ENCODE results near the gene SLC27A4.
A peak's percentile ranks its signal among the peaks of the same experiment; 100 is the strongest.

Gene SLC27A4

DNA sequence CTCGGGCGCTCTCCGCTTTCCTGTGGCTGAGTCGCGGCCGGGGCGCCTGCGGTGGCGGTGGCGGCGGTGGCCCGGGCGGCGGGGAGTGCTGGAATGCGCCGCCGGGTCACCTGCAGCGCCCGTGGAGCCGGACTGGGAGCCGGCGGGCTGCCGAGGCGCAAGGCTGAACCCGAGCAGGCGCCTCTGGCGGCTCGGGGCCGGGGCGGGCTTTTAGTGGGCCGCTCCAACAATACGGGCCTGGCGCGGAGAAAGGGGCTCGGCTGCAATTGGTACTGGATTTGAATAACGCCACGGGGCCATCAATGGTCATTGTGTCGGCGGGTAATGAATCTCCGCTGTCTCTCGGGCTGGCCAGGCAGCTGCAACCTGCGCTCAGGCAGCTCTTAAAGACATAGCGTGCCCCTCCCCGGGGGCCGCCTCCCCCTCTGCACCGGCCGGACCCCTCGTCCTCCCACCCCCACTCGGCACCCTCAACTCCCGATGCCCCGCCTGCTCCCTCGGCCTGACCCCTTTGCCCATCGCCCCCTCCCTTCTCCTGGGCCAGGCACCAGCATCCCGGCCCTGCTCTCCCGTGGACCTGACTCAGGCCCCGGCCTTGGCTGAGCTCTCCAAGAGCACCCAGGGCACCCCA, 52.9 kb downstream of the SLC27A4 start:
- DNase-seq = no peak

- DNase-seq = no peak
Measured at GRCh38 chr9:128393970-128394369, 53.6 kb downstream of the SLC27A4 start.

GRCh38 chr9:128394379-128395168, 54.2 kb downstream of the SLC27A4 start:
- DNase-seq = peak; percentile 15

GRCh38 chr9:128396970-128397613, 56.8 kb downstream of the SLC27A4 start:
- no peak for DNase-seq

GRCh38 chr9:128397831-128398230, 57.5 kb downstream of the SLC27A4 start:
- DNase-seq = no peak

- no peak for DNase-seq
Measured at GRCh38 chr9:128399861-128400260, 59.5 kb downstream of the SLC27A4 start.

DNA sequence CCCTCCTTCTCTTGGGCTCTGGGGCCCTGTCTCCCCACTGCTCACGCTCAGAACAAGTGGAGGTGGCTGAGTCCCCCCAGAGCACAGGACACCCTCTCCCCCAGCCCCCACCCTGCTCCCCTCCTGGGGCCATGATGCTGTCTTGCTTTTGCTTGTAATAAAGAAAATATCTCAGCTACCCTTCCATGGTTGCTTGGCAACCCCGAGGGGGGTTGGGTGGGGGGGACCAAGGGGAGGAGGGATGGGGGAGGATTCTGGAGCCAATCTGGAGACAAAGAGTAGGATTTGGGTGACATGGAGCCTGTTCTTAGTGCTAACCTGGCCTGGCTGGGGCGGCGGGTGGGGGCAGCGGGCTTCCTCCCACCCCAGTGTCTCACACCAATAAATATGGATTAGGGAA, 64.2 kb downstream of the SLC27A4 start:
- no peak for DNase-seq

GRCh38 chr9:128405077-128405779, 64.9 kb downstream of the SLC27A4 start:
- no peak for DNase-seq

GRCh38 chr9:128405780-128406171, 65.4 kb downstream of the SLC27A4 start:
- no peak for DNase-seq

DNA sequence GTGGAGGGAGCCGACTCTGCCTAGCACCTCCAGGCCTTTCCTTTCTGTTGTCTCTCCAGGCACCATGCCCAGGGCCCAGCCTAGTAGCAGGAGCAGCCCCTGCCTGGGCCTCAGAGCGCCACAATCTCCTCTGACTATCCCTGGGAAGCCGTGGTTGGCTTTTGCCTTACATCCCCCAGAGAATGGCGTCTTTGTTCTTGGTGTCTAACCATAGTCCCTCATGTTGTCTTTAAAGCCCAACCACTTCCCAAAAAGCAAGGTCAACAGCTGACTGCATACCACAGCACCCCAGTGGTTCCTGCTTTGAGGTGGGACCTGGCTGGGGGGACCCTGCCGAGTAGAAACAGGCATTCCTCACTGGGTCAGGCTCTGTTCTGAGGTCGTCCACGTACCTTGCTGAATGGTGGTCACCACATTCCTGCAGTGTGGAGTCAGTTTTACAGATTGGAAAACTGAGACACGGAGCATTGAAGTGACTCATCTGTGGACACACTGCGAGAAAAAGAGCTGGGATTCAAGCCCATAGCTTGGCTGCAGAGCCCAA, 66.6 kb downstream of the SLC27A4 start:
- DNase-seq = peak; percentile 31

- no peak for DNase-seq
Measured at GRCh38 chr9:128408963-128409431, 68.7 kb downstream of the SLC27A4 start.

DNA sequence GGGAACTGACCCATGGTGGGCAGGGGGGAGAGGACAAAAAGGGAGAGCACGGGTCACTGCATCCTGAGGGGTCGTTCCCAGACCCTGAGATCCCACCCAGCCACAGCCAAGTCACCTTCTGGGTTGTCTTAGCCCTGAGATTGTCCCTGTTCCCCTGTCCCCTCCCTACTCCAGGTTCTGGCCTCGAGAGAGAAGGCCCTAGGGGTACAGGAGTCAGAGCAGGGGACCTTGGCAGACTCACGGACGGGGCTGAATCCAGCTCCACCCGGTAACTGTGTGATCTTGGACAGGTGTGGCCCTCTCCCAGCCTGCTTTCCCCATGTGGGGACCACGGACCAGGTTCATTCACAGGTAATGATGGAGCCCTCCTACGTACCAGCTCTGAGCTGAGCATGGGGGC, 69.1 kb downstream of the SLC27A4 start:
- DNase-seq = no peak

- DNase-seq = peak; percentile 18
Measured at GRCh38 chr9:128409978-128410377, 69.7 kb downstream of the SLC27A4 start.
